HepG2 (cell line): Measurements from ENCODE around the gene SZRD1. TPM values are rescaled to one million over a fixed set of nuclear protein-coding genes. Genes with fewer than 3 reads are reported as not detected.

Experiments used
- ATAC-seq: fragments of 200-7000 bp; cut with Tn5 transposase; 3 replicates; pipeline ENCODE4 v1.9.1; 2020; ENCODE audit warnings: mild to moderate bottlenecking, moderate library complexity
- BruUV-seq: library from RNA; stranded (reverse); fragments of 400-500 nt; replicated peaks from 2 replicates; lab custom pipeline; 2021; lab: Mats Ljungman, UMichigan
- CTCF ChIA-PET: fragments of 300-600 bp; formaldehyde crosslinking; extraction: SDS; loops from one replicate; lab custom pipeline; 2021; ENCODE audit warnings: low total read pairs, inconsistent platforms, low intra/inter-chr PET ratio; lab: Yijun Ruan, JAX
- POLR2A ChIA-PET: fragments of 350-600 bp; sonication (Branson Sonifier 250); formaldehyde crosslinking; loops from one replicate; lab custom pipeline; 2020; ENCODE audit warnings: antibody characterized with exemption, inconsistent platforms; lab: Yijun Ruan, JAX
- DNase-seq: peaks from one replicate; pipeline ENCODE4 v3.0.0-alpha.2; 2015; ENCODE audit warnings: low spot score
- FAIRE-seq: peaks from 3 replicates; lab custom pipeline; 2011; peaks lifted over from hg19 to GRCh38; lab: Jason Lieb, UNC
- H2AFZ ChIP-seq: one replicate; pipeline ENCODE4 v1.6.1; 2011; ENCODE audit warnings: low read length, inconsistent platforms
- H3K27ac ChIP-seq: fragments of 300-600 bp; 3 replicates; pipeline ENCODE4 v1.8.0; 2011; ENCODE audit warnings: mixed run types, mild to moderate bottlenecking, mixed read lengths, low read length, inconsistent platforms; ENCODE audit not compliant: insufficient read depth; ENCODE audit errors: extremely low read length
- H3K27me3 ChIP-seq, 2 experiments: fragments of 200-600 bp in 1 of 2; 2 replicates in 1 of 2; 3 replicates in 1 of 2; pipeline versions ENCODE4 v1.6.0 to v1.8.0; 2011; ENCODE audit warnings: low read length in 2 of 2, mild to moderate bottlenecking in 2 of 2, moderate library complexity in 2 of 2, inconsistent platforms in 1 of 2; ENCODE audit not compliant: insufficient read depth in 2 of 2, control insufficient read depth in 1 of 2
- H3K36me3 ChIP-seq, 2 experiments: fragments of 200-600 bp in 1 of 2; replicated peaks in 1 of 2; 2 replicates in 1 of 2; 3 replicates in 1 of 2; pipeline versions ENCODE4 v1.5.1 to v1.8.0; 2011; ENCODE audit warnings: low read length in 2 of 2, inconsistent platforms in 1 of 2; ENCODE audit not compliant: insufficient read depth in 2 of 2, control insufficient read depth in 1 of 2
- H3K4me1 ChIP-seq: 2 replicates; pipeline ENCODE4 v1.5.1; 2012; ENCODE audit warnings: low read length, inconsistent platforms; ENCODE audit not compliant: insufficient read depth
- H3K4me2 ChIP-seq: 2 replicates; pipeline ENCODE4 v1.6.0; 2011; ENCODE audit warnings: low read depth, low read length, inconsistent platforms
- H3K4me3 ChIP-seq, 3 experiments: fragments of 200-600 bp in 1 of 3; sonication (generic), shearing (Covaris generic) in 1 of 3; replicated peaks in 1 of 3; 2 replicates each; pipeline ENCODE4 v1.5.1; 2011 to 2016; ENCODE audit warnings: low read length in 3 of 3, inconsistent platforms in 2 of 3, low read depth in 2 of 3, mild to moderate bottlenecking in 2 of 3, control low read depth in 1 of 3, mixed read lengths in 1 of 3; ENCODE audit not compliant: insufficient read depth in 1 of 3
- H3K79me2 ChIP-seq: one replicate; pipeline ENCODE4 v1.6.1; 2011; ENCODE audit warnings: low read length, inconsistent platforms; ENCODE audit not compliant: insufficient read depth
- H3K9ac ChIP-seq: 2 replicates; pipeline ENCODE4 v1.6.0; 2011; ENCODE audit warnings: mild to moderate bottlenecking, low read depth, low read length, inconsistent platforms; ENCODE audit not compliant: insufficient read depth
- H3K9me3 ChIP-seq: 2 replicates; pipeline ENCODE4 v1.5.1; 2012; ENCODE audit warnings: mild to moderate bottlenecking, low read length
- H4K20me1 ChIP-seq: 2 replicates; pipeline ENCODE4 v1.6.0; 2011; ENCODE audit warnings: inconsistent platforms, mild to moderate bottlenecking, low read length, moderate library complexity; ENCODE audit not compliant: insufficient read depth
- ARNTL ChIP-seq: sonication (generic); formaldehyde crosslinking; IDR thresholded peaks from 2 replicates; pipeline ENCODE4 v1.4.0; 2020; ENCODE audit warnings: mild to moderate bottlenecking, missing genetic modification reagents
- ATRX ChIP-seq: sonication (generic); formaldehyde crosslinking; IDR thresholded peaks from 2 replicates; pipeline ENCODE4 v1.4.0; 2020; ENCODE audit warnings: missing genetic modification reagents, borderline replicate concordance
- EHMT2 ChIP-seq: fragments of 200-600 bp; sonication (generic); IDR thresholded peaks from 2 replicates; pipeline ENCODE4 v1.7.0; 2017; ENCODE audit warnings: antibody characterized with exemption, low read depth, low read length, borderline replicate concordance
- FOSL2 ChIP-seq: sonication (generic); formaldehyde crosslinking; IDR thresholded peaks from 2 replicates; pipeline ENCODE4 v1.4.0; 2020; ENCODE audit warnings: missing genetic modification reagents
- HNRNPUL1 ChIP-seq: fragments of 200-400 bp; formaldehyde crosslinking; IDR thresholded peaks from 2 replicates; pipeline ENCODE4 v1.6.1; 2017; ENCODE audit warnings: low read depth, mild to moderate bottlenecking, low read length, moderate library complexity
- NCOA1 ChIP-seq: sonication (generic); formaldehyde crosslinking; IDR thresholded peaks from 2 replicates; pipeline ENCODE4 v1.9.0; 2021; ENCODE audit warnings: missing genetic modification reagents
- RBM22 ChIP-seq: fragments of 200-400 bp; formaldehyde crosslinking; optimal IDR thresholded peaks from 2 replicates; pipeline ENCODE3; 2017; ENCODE audit warnings: mild to moderate bottlenecking, low read length, moderate library complexity
- ZMYM2 ChIP-seq: sonication (generic); formaldehyde crosslinking; IDR thresholded peaks from 2 replicates; pipeline ENCODE4 v1.8.0; 2022; ENCODE audit warnings: mild to moderate bottlenecking, missing genetic modification reagents
- ZNF569 ChIP-seq: sonication (generic); formaldehyde crosslinking; IDR thresholded peaks from 2 replicates; pipeline ENCODE4 v1.5.0; 2020; ENCODE audit warnings: mild to moderate bottlenecking, missing genetic modification reagents, moderate library complexity, borderline replicate concordance
- ZNF839 ChIP-seq: sonication (generic); formaldehyde crosslinking; IDR thresholded peaks from 2 replicates; pipeline ENCODE4 v1.4.0; 2020; ENCODE audit warnings: missing genetic modification reagents, mild to moderate bottlenecking, borderline replicate concordance
- WGBS: methylation state at CpG from one replicate; pipeline ENCODE4 v1.1.6; 2017; ENCODE audit warnings: low lambda C conversion rate; 5-methylcytosine and 5-hydroxymethylcytosine counted together
- in situ Hi-C: cut with HindIII; loops from 2 replicates; pipeline ENCODE4 v1.10.0; 2017; ENCODE audit warnings: low pct_unique_long_range_greater_than_20kb; ENCODE audit not compliant: extremely low pct_ligation_motif_present
- intact Hi-C: fragments of 100-400 bp; cut with micrococcal nuclease; formaldehyde crosslinking; loops from one replicate; pipeline ENCODE4 v1.10.0; 2022; ENCODE audit not compliant: unreplicated experiment
- polyA plus RNA-seq, 8 experiments: library from polyadenylated mRNA; depleted of rRNA in 3 of 8; stranded (reverse) in 7 of 8; unstranded in 1 of 8; fragments of >200 nt; fragmentation: Illumina TruSeq in 4 of 8; extraction: Trizol in 4 of 8; gene quantifications; 2 replicates each; pipeline versions ENCODE4 v1.2.1 to v1.2.3, GENCODE V29; 2011 to 2016; ENCODE audit warnings: low read depth in 4 of 8, missing spikeins in 1 of 8, mixed read lengths in 1 of 8; ENCODE audit not compliant: insufficient read depth in 1 of 8
- total RNA-seq, 5 experiments: library from RNA; depleted of rRNA; stranded (reverse); fragments of >200 nt; fragmentation: Illumina TruSeq; extraction: Trizol; gene quantifications; 2 replicates each; pipeline ENCODE4 v1.2.3, GENCODE V29; 2016; ENCODE audit warnings: low read depth in 1 of 5
- TF ChIP-seq, protein P1 (sequence below): sonication (generic); formaldehyde crosslinking; conservative IDR thresholded peaks from 2 replicates; pipeline ENCODE4 v1.4.0; 2020; ENCODE audit warnings: mild to moderate bottlenecking, missing genetic modification reagents, moderate library complexity
- TF ChIP-seq, protein P2 (sequence below): sonication (generic); formaldehyde crosslinking; IDR thresholded peaks from 2 replicates; pipeline ENCODE4 v1.4.0; 2020; ENCODE audit warnings: mild to moderate bottlenecking, missing genetic modification reagents

The SZRD1 gene
- total and polyA plus RNA-seq, 2 of the 13 experiments (the other 11 are each of a cell fraction or from before 2014, with no cell fraction given): 28.5 to 41.4 TPM

DNA sequence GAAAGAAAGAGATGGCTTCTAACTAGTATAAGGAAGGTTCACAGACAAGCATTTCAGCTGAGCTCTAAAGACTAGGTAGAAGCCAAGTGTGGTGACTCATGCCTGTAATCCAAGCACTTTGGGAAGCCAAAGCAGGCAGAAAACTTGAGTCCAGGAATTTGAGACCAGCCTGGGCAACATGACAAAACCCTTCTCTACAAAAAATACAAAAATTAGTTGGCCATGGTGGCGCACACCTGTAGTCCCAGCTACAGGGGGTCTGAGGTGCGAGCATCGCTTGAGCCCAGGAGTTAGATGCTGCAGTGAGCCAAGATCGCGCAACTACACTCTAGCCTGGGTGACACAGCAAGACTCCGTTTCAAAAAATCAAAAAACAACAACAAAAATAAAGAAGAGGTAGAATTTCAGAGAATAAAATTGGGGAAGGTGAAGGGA, 42.6 kb upstream of the SZRD1 start:
- H3K36me3 ChIP-seq: 0 out of 5 replicates have a peak, but pooled peaks cover 0 to 6% of the 10 kb centered on the region in 2 experiments
- 100% methylated on average over 6 of the region's 6 CpGs for WGBS
- POLR2A ChIA-PET: no interaction called here
- peaks cover 39% of the 10 kb centered on the region for H3K79me2 ChIP-seq
- no peak overlapping the region for H3K27ac ChIP-seq
- H3K9me3 ChIP-seq: no peaks in the 10 kb centered on the region
- intact Hi-C loops: no loop called here
- no peak overlapping the region for H3K4me3 ChIP-seq
- DNase-seq: no peak
- H3K4me2 ChIP-seq: no peak overlapping the region
- TF ChIP-seq, protein P1, sequence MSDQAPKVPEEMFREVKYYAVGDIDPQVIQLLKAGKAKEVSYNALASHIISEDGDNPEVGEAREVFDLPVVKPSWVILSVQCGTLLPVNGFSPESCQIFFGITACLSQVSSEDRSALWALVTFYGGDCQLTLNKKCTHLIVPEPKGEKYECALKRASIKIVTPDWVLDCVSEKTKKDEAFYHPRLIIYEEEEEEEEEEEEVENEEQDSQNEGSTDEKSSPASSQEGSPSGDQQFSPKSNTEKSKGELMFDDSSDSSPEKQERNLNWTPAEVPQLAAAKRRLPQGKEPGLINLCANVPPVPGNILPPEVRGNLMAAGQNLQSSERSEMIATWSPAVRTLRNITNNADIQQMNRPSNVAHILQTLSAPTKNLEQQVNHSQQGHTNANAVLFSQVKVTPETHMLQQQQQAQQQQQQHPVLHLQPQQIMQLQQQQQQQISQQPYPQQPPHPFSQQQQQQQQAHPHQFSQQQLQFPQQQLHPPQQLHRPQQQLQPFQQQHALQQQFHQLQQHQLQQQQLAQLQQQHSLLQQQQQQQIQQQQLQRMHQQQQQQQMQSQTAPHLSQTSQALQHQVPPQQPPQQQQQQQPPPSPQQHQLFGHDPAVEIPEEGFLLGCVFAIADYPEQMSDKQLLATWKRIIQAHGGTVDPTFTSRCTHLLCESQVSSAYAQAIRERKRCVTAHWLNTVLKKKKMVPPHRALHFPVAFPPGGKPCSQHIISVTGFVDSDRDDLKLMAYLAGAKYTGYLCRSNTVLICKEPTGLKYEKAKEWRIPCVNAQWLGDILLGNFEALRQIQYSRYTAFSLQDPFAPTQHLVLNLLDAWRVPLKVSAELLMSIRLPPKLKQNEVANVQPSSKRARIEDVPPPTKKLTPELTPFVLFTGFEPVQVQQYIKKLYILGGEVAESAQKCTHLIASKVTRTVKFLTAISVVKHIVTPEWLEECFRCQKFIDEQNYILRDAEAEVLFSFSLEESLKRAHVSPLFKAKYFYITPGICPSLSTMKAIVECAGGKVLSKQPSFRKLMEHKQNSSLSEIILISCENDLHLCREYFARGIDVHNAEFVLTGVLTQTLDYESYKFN (CRISPR knock-in tag): no peak
- TF ChIP-seq FOSL2: 0 out of 2 replicates have a peak, but pooled peaks have one; percentile 40
- H4K20me1 ChIP-seq: no peaks in the 10 kb centered on the region
- in situ Hi-C loops: no loop called here
- H2AFZ ChIP-seq: no peak overlapping the region
- peaks cover 21% of the 10 kb centered on the region for H3K4me1 ChIP-seq
- no peak overlapping the region for H3K9ac ChIP-seq
- H3K27me3 ChIP-seq: no peaks in the 10 kb centered on the region
- CTCF ChIA-PET: no interaction called here
- no peak for FAIRE-seq
- BruUV-seq: no TSS peak
- no peak for ATAC-seq

DNA sequence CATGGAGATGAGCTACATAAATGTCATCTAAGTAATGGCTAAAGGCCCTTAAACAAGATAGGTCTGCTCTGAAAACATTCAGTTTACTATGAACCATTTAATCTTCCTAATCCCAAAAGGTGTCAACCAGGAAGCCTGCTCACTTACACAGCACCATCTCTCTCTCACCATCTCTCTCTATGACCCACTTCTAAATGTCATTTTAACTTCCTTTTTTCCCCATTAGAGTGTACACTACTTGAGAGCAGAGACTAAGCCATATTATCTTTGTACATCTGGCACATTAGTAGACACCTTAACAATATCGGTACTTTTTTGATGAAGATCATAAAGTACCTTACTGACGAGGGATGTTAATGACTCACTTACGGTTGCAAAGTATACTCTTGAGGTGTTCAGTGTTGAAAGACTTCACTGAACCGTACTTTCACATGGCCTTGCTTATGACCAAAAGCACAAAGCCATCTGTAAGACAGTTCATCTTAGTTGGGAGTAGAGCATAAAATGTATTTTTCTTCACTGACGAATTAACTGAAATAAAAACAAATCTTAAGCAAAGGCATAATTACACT, 40.1 kb upstream of the SZRD1 start:
- no TSS peak for BruUV-seq
- Histone ChIP-seq H3K36me3 (peaks cover 0 to 6% of the 10 kb centered on the region in 2 experiments; a peak in 1 of 5 replicates), H3K27ac (no peak overlapping the region), H3K27me3 (no peaks in the 10 kb centered on the region), H3K9ac (no peak overlapping the region), H3K4me1 (peaks cover 10% of the 10 kb centered on the region), H3K4me3 (no peak overlapping the region), H2AFZ (no peak overlapping the region), H4K20me1 (no peaks in the 10 kb centered on the region), H3K79me2 (peaks cover 25% of the 10 kb centered on the region), H3K9me3 (no peaks in the 10 kb centered on the region), H3K4me2 (no peak overlapping the region)
- in situ Hi-C loops: no loop called here
- intact Hi-C loops: no loop called here
- ATAC-seq (no peak), FAIRE-seq (no peak), DNase-seq (no peak)
- ChIA-PET POLR2A (no interaction called here), CTCF (no interaction called here)
- WGBS: 96% methylated on average over 5 of the region's 5 CpGs
- TF ChIP-seq, protein P2, sequence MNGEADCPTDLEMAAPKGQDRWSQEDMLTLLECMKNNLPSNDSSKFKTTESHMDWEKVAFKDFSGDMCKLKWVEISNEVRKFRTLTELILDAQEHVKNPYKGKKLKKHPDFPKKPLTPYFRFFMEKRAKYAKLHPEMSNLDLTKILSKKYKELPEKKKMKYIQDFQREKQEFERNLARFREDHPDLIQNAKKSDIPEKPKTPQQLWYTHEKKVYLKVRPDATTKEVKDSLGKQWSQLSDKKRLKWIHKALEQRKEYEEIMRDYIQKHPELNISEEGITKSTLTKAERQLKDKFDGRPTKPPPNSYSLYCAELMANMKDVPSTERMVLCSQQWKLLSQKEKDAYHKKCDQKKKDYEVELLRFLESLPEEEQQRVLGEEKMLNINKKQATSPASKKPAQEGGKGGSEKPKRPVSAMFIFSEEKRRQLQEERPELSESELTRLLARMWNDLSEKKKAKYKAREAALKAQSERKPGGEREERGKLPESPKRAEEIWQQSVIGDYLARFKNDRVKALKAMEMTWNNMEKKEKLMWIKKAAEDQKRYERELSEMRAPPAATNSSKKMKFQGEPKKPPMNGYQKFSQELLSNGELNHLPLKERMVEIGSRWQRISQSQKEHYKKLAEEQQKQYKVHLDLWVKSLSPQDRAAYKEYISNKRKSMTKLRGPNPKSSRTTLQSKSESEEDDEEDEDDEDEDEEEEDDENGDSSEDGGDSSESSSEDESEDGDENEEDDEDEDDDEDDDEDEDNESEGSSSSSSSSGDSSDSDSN: no peak
- TF ChIP-seq EHMT2: no peak
- no peak for TF ChIP-seq NCOA1 (CRISPR knock-in tag)
- TF ChIP-seq ZNF839: no peak
- no peak for TF ChIP-seq ZMYM2 (CRISPR knock-in tag)
- no peak for TF ChIP-seq HNRNPUL1
- no peak for TF ChIP-seq ZNF569 (CRISPR knock-in tag)
- TF ChIP-seq ARNTL: no peak
- no peak for TF ChIP-seq ATRX
- TF ChIP-seq RBM22: no peak
